Heart left ventricle (tissue), 16 donors: Measurements from ENCODE around the gene JPH3. TPM values are rescaled to one million over a fixed set of nuclear protein-coding genes. Genes with fewer than 3 reads are reported as not detected.

Source experiments
- ATAC-seq, 4 donors: fragments of 200-7000 bp; cut with Tn5 transposase; one replicate each; pipeline ENCODE4 v1.9.1; 2020 to 2022; ENCODE audit warnings: moderate library complexity in 4 of 4, mild to moderate bottlenecking in 3 of 4, moderate number of reproducible peaks in 1 of 4
- DNase-seq, 5 donors: peaks; one replicate each; pipeline ENCODE4 v3.0.0-alpha.2; 2020
- H3K27ac ChIP-seq, 12 donors: fragments of 200-600 bp; sonication (generic) in 4 of 12; one replicate each; pipeline versions ENCODE4 v1.5.0 to v1.8.0; 2016 to 2022; ENCODE audit warnings: mild to moderate bottlenecking in 2 of 12
- H3K27me3 ChIP-seq, 9 donors: fragments of 200-600 bp; sonication (generic) in 2 of 9; one replicate each; pipeline versions ENCODE4 v1.5.1 to v1.8.0; 2016 to 2022; ENCODE audit warnings: mild to moderate bottlenecking in 3 of 9
- H3K36me3 ChIP-seq, 9 donors: fragments of 200-600 bp; sonication (generic) in 2 of 9; one replicate each; pipeline versions ENCODE4 v1.5.0 to v1.8.0; 2018 to 2022; ENCODE audit warnings: mild to moderate bottlenecking in 2 of 9
- H3K4me1 ChIP-seq, 12 donors: fragments of 200-600 bp; sonication (generic) in 4 of 12; one replicate each; pipeline versions ENCODE4 v1.5.0 to v1.8.0; 2016 to 2022; ENCODE audit warnings: mild to moderate bottlenecking in 3 of 12
- H3K4me3 ChIP-seq, 12 donors: fragments of 200-600 bp; sonication (generic) in 4 of 12; one replicate each; pipeline versions ENCODE4 v1.5.0 to v1.8.0; 2017 to 2022; ENCODE audit warnings: mild to moderate bottlenecking in 9 of 12, moderate library complexity in 4 of 12
- H3K9me3 ChIP-seq, 12 donors: fragments of 200-600 bp; sonication (generic) in 4 of 12; one replicate each; pipeline versions ENCODE4 v1.5.0 to v1.8.0; 2016 to 2022; ENCODE audit warnings: mild to moderate bottlenecking in 1 of 12
- POLR2A ChIP-seq, 2 donors: fragments of 450-650 bp; IDR thresholded peaks; one replicate each; pipeline ENCODE4 v1.6.1; 2017; ENCODE audit warnings: antibody characterized with exemption in 2 of 2, mild to moderate bottlenecking in 2 of 2, moderate library complexity in 2 of 2
- WGBS, 4 donors: extraction: QIAGEN DNeasy Blood & Tissue Kit in 2 of 4; methylation state at CpG; one replicate each; pipeline versions ENCODE4 v1.1.5 to v1.1.7; 2013 to 2018; 5-methylcytosine and 5-hydroxymethylcytosine counted together
- intact Hi-C, 10 donors: fragments of 100-400 bp; cut with DNase I; formaldehyde crosslinking; loops; one replicate each; pipeline versions ENCODE4 v1.11.1 to v1.14.2; 2022
- polyA plus RNA-seq, 2 donors: library from polyadenylated mRNA; stranded (reverse); fragments of 200-250 nt; gene quantifications; one replicate each; pipeline ENCODE4 v1.2.3, GENCODE V29; 2013
- total RNA-seq, 9 donors: library from RNA; depleted of rRNA in 2 of 9; stranded (reverse); fragments of >200 nt in 2 of 9; fragmentation: NEBNext Ultra II Directional in 3 of 9; extraction: Animal tissue kit (Norgen Biotek cat#: 25700) in 3 of 9; gene quantifications; one replicate each; pipeline versions ENCODE4 v1.1.0 to v1.2.4, GENCODE V29; 2016 to 2023
- TF ChIP-seq, protein P1 (sequence below), 12 donors: fragments of 200-600 bp; sonication (generic) in 4 of 12; IDR thresholded peaks; one replicate each; pipeline versions ENCODE4 v1.5.0 to v1.8.0; 2018 to 2022; ENCODE audit warnings: antibody characterized with exemption in 12 of 12, mild to moderate bottlenecking in 5 of 12
- donor health status: ischemic (EF 13 %, LVEDD 7.1; RV severe dilation, severe dysfunction).
- donor health status: healthy with polysubstance abuse.
- donor health status: DM: no; HTN: yes; CAD: no.
- donor health status: DM: no; HTN: no; CAD: no.
- donor health status: ischemic (EF 25% LVEDD 6.9; RV normal size, moderate dysfunction).
- donor health status: ischemic (EF 25% LVEDD 5.7; RV mildly dilated, moderate dysfunction).
- donor health status: healthy.
- donor health status: DM: yes; HTN: yes; CAD: no.
- donor health status: ischemic (EF 35%, LVEDD 5.7; RV mildly dilated, moderate dysfunction).
- donor health status: nonischemic (EF 11% LVEDD 7.7; RV severe dilation, severe dysfunction).
- donor health status: DM: yes; HTN: yes; CAD: no.
- donor health status: PGD.
- donor health status: ischemic (EF 29% LVEDD 5.4; RV normal size, mild dysfunction).
- donor health status: nonischemic (EF 23%, LVEDD 6.1; RV moderate dilation, normal function).

JPH3 gene
- total and polyA plus RNA-seq, 11 donors: 0.03 to 0.58 (median 0.21) TPM; not detected in 7

DNA sequence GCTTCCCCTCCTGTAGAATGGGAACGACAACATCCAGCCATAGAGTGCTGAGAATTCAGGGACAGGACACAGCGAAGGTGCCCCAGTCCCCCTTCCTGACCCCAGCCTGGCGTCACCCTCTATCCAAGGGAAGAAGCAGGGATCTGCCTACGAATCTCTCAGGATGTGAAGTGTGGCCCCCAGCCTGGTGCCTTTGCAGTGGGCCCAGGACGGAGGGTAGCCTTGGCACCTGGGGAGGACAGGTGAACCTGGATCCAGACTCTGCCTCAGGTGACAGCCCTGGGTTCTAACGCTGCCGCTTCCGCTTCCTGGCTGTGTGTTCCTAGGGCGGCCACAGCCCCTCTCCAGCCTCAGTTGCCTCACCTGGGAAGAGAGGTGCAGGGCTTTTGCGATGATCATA, 36.4 kb downstream of the JPH3 start:
- TF ChIP-seq POLR2A (IDR thresholded peaks at IDR 0.05): no peak
- TF ChIP-seq, protein P1, sequence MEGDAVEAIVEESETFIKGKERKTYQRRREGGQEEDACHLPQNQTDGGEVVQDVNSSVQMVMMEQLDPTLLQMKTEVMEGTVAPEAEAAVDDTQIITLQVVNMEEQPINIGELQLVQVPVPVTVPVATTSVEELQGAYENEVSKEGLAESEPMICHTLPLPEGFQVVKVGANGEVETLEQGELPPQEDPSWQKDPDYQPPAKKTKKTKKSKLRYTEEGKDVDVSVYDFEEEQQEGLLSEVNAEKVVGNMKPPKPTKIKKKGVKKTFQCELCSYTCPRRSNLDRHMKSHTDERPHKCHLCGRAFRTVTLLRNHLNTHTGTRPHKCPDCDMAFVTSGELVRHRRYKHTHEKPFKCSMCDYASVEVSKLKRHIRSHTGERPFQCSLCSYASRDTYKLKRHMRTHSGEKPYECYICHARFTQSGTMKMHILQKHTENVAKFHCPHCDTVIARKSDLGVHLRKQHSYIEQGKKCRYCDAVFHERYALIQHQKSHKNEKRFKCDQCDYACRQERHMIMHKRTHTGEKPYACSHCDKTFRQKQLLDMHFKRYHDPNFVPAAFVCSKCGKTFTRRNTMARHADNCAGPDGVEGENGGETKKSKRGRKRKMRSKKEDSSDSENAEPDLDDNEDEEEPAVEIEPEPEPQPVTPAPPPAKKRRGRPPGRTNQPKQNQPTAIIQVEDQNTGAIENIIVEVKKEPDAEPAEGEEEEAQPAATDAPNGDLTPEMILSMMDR (IDR thresholded peaks at IDR 0.05): no peak
- no peak overlapping the region for H3K27ac ChIP-seq
- H3K4me3 ChIP-seq: no peak overlapping the region
- no peaks in the 10 kb centered on the region for H3K36me3 ChIP-seq
- intact Hi-C loops: loop anchor here (5.0 to 10.0 kb wide), 9 partner anchors 51 to 324 kb away; partner anchors contain the start of genes C16orf95 (in 3 of the 10) and MAP1LC3B (in 3 of the 10)
- H3K27me3 ChIP-seq: peaks cover 0 to 25% (median 3%) of the 10 kb centered on the region in 9 donors
- ATAC-seq: no peak
- no peak for DNase-seq
- peaks cover 0 to 15% (median 10%) of the 10 kb centered on the region in 12 donors for H3K4me1 ChIP-seq
- 68 to 92% (median 84%) methylated on average over 7 to 10 of the region's 10 CpGs for WGBS, 4 donors
- no peaks in the 10 kb centered on the region for H3K9me3 ChIP-seq

DNA sequence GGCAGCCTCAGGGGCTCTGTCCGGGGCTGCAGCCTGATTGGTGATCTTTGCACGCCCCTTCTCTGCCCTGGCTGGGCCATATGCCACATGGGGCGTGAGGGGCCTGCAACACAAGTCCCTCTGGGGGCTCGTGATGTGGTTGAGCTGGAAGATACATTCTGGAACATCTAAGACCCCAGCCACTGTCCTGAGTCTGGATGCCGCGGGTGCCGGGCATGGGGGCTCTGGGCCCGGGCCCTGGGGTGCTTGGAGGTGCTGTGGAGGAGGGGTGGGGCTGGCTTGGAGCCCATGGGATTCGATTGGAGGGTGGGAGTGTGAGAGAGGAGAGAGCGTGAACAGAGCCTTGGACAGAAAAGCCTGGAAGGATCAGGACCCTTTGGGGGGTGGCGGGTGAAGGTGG, 39.4 kb downstream of the JPH3 start:
- DNase-seq (no peak), ATAC-seq (no peak)
- 64 to 76% (median 74%) methylated on average over 8 to 11 of the region's 11 CpGs for whole genome bisulfite sequencing, 4 donors
- no peak overlapping the region for H3K27ac ChIP-seq
- H3K27me3 ChIP-seq: peaks cover 0 to 22% (median under 1%) of the 10 kb centered on the region in 9 donors
- no peak for TF ChIP-seq POLR2A (IDR thresholded peaks at IDR 0.05)
- TF ChIP-seq, protein P1 (IDR thresholded peaks at IDR 0.05): no peak
- H3K9me3 ChIP-seq: peaks cover 0 to 3% (median 0%) of the 10 kb centered on the region in 12 donors
- H3K36me3 ChIP-seq: no peaks in the 10 kb centered on the region
- H3K4me1 ChIP-seq: no peaks in the 10 kb centered on the region
- H3K4me3 ChIP-seq: no peak overlapping the region
- intact Hi-C loops: no loop called here

DNA sequence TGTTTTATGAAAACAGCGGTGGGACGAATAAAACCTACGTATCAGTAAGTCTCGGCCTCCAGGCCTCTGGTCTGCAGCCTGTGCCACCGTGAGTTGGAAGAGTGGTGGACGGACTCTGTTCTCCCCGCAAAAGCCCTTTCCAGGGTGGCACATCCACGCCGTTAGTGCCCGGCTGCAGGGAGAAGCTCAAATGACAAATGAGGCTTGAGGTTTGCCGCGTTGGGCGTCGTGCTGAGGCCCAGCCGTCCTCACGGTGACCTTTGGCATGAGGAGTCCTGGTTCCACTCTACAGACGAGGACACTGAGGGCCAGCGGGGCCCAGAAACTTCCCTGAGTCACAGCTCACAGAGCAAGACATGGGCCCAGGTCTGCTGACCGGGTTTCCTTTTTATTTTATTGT, 40.2 kb downstream of the JPH3 start:
- no peak overlapping the region for H3K4me3 ChIP-seq
- DNase-seq: no peak
- TF ChIP-seq POLR2A (IDR thresholded peaks at IDR 0.05): no peak
- TF ChIP-seq, protein P1 (IDR thresholded peaks at IDR 0.05): no peak
- intact Hi-C loops: no loop called here
- H3K4me1 ChIP-seq: no peaks in the 10 kb centered on the region
- ATAC-seq: no peak
- WGBS, 4 donors: 86% methylated on average over 19 of the region's 19 CpGs
- H3K9me3 ChIP-seq: peaks cover 0 to 3% (median 0%) of the 10 kb centered on the region in 12 donors
- no peaks in the 10 kb centered on the region for H3K36me3 ChIP-seq
- peaks cover 0 to 26% (median 5%) of the 10 kb centered on the region in 9 donors for H3K27me3 ChIP-seq
- H3K27ac ChIP-seq: no peak overlapping the region

DNA sequence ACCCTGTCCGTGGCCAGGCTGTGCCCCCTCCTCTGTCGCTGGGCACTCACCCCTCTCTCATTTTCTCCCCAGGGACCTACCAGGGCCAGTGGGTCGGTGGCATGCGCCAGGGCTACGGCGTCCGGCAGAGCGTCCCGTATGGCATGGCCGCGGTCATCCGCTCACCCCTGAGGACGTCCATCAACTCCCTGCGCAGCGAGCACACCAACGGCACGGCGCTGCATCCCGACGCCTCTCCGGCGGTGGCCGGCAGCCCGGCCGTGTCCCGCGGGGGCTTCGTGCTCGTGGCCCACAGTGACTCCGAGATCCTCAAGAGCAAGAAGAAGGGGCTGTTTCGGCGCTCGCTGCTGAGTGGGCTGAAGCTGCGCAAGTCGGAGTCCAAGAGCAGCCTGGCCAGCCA, 41.9 kb downstream of the JPH3 start:
- H3K4me3 ChIP-seq: no peak overlapping the region
- peaks cover 0 to 43% (median 5%) of the 10 kb centered on the region in 9 donors for H3K27me3 ChIP-seq
- WGBS, 4 donors: 93 to 96% (median 95%) methylated on average over 35 of the region's 35 CpGs
- H3K4me1 ChIP-seq: no peaks in the 10 kb centered on the region
- intact Hi-C loops: no loop called here
- no peak for TF ChIP-seq POLR2A (IDR thresholded peaks at IDR 0.05)
- TF ChIP-seq, protein P1 (IDR thresholded peaks at IDR 0.05): no peak
- no peak overlapping the region for H3K27ac ChIP-seq
- peaks cover 0 to 3% (median 0%) of the 10 kb centered on the region in 12 donors for H3K9me3 ChIP-seq
- ATAC-seq (no peak), DNase-seq (no peak)
- H3K36me3 ChIP-seq: no peaks in the 10 kb centered on the region
